ENCODE data around the gene DOCK4. TPM values are rescaled to one million over a fixed set of nuclear protein-coding genes. Genes with fewer than 3 reads are reported as not detected.

DOCK4 gene
- total RNA-seq, 2 experiments from 2014 or later, result 1.4 to 1.7 TPM

DNA sequence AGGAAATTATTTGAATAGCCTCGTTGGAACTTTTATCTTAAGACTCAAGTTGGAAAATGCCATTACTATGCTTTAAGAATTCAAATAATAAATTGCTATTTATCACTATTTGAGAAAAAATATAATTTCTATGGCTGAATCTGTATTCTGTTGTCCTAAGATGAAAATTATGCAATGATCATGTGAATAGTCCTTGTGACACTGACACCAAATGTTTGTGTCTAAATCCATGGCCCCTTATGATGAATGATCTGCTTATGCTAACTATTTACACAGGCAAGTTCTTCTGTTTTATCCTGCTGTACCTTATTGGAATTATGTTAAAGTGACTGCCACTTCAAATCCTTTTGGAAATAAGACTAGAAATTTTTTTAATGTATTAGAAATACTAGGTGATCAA lies 208.7 kb downstream of the DOCK4 start:
- ATAC-seq (ENCODE audit: low read depth), result no peak
- no peak for DNase-seq
- POLR2A ChIA-PET, result no interaction called here
- no peak overlapping the region for H3K4me3 Mint-ChIP-seq
- no peak overlapping the region for H3K27ac Mint-ChIP-seq
- H3K27me3 Mint-ChIP-seq, result peaks cover 5% of the 10 kb centered on the region
- H3K9me3 Mint-ChIP-seq, result no peaks in the 10 kb centered on the region
- no peaks in the 10 kb centered on the region for H3K36me3 Mint-ChIP-seq
- no peaks in the 10 kb centered on the region for H3K4me1 Mint-ChIP-seq

DNA sequence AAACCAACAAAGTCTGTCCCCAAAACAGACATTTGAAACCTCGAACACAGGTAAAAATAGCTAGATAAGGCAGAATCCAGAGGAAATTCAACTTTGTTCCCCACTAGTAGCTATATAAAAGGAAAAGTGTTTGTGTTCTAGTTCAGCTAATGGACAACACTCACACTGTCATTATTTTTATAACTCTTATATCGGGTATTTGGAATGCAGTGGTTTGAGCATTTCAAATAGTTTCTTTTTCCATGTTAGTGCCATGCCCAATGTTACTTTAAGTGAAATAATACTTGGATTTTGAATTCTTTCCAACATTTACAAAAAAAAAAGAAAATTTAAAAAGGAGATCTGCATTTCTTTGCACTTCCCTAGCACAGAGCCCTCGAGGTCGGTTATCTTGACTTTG lies 213.6 kb downstream of the DOCK4 start:
- POLR2A ChIA-PET, result no interaction called here
- Mint-ChIP-seq H3K36me3 (no peaks in the 10 kb centered on the region), H3K9me3 (no peaks in the 10 kb centered on the region), H3K27me3 (peaks cover 3% of the 10 kb centered on the region), H3K4me1 (no peaks in the 10 kb centered on the region), H3K4me3 (no peak overlapping the region), H3K27ac (no peak overlapping the region)
- ATAC-seq (ENCODE audit: low read depth), result no peak
- no peak for DNase-seq

DNA sequence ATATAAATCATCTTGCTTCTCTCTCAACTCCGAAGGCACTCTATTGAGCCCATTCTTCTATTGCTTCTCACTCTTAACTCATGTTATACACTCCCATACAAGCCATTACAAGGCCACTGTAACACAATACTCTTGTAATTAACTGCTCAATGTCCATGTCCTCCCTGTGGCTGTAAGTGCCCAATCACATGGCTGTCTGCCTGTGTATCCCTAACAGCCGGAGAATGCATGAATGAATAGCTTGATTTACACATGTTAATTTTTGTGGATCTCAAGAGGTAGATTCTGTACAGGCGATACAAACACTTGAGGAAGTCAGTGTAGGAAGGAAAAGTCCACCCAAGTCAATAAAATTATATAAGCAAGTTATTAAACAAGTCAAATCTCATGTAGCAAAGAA lies 215.6 kb downstream of the DOCK4 start:
- H3K27me3 Mint-ChIP-seq, result no peaks in the 10 kb centered on the region
- H3K4me1 Mint-ChIP-seq, result no peaks in the 10 kb centered on the region
- H3K27ac Mint-ChIP-seq, result no peak overlapping the region
- no peak overlapping the region for H3K4me3 Mint-ChIP-seq
- ATAC-seq (ENCODE audit: low read depth) (no peak), DNase-seq (no peak)
- no peaks in the 10 kb centered on the region for H3K36me3 Mint-ChIP-seq
- no peaks in the 10 kb centered on the region for H3K9me3 Mint-ChIP-seq
- POLR2A ChIA-PET, result no interaction called here

DNA sequence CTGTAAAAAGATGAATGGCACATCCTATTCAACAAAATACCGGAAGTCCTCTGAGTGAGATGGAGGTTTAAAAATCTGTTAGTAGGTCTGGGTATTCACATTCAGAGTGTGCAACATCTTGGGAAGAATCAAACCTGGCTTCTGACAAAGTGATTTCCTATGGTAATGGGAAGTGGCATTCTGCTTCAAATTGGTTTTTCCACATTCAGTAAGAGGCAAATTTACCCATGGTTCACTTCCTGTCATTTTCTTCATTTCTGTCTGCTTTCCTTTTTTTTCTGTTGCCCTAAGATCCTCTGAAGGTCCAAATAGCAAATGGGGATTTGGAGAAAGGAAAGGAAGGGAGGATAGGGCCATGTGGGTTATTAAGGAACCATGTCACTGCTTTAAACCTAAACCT lies 218.3 kb downstream of the DOCK4 start:
- Mint-ChIP-seq H3K27me3 (peaks cover 3% of the 10 kb centered on the region), H3K27ac (no peak overlapping the region), H3K4me1 (no peaks in the 10 kb centered on the region), H3K9me3 (no peaks in the 10 kb centered on the region), H3K4me3 (no peak overlapping the region), H3K36me3 (no peaks in the 10 kb centered on the region)
- ATAC-seq (ENCODE audit: low read depth) (no peak), DNase-seq (no peak)
- POLR2A ChIA-PET, result no interaction called here

DNA sequence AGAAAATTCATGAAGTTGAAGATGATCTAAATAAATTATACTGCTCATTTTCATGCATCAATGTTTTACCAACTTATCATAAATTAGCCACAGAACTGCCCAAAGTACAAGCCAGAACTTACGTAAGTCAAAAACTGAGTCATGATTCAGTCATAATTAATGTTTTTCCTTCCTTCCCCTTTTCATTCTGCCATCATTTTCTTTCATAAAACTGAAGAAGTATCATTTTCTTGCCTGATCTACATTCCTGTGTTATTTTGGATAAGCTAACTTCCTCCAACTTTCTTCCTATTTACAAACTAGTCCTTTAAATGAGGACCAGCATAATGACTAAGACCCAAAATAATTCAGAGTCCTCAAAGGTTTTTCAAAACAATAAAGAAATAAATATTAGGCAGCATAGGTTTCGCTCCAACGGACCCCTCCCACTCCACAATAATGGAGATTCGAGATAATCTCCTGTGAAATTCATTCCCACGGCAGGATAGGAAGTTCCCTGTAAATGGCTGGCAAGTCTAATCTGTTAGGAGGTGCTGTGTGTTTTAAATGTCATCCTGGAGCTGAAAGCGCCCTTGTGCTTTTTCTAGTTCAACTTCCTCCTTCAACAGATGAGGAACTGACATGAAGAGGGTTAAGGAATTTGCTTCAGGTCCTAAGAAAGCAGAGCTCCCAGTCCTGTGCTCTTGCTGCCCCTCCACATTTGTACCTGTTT lies 218.9 kb downstream of the DOCK4 start:
- no peak for DNase-seq
- Mint-ChIP-seq H3K9me3 (no peaks in the 10 kb centered on the region), H3K27ac (no peak overlapping the region), H3K36me3 (no peaks in the 10 kb centered on the region), H3K27me3 (peaks cover 3% of the 10 kb centered on the region), H3K4me3 (no peak overlapping the region), H3K4me1 (no peaks in the 10 kb centered on the region)
- POLR2A ChIA-PET, result no interaction called here
- ATAC-seq (ENCODE audit: low read depth), result no peak

DNA sequence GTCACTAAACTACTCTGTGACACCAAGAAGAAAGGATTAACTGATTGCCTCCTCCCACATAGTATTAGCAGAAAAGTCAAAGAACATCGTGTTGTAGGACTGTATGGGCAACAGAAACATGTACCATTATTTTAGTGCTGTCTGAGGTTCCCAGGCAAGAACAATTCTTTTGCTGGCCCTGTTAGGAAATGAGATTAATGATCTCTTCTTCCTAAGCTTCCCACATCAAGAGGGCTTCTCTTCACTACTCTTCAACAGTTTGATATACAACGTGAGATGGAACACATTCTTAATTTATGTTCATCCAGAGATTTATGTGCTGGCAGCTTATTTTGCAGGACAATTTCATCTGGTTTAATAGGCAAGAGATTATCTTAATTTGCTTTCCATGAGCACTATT lies 219.6 kb downstream of the DOCK4 start:
- Mint-ChIP-seq H3K4me1 (no peaks in the 10 kb centered on the region), H3K27me3 (peaks cover 3% of the 10 kb centered on the region), H3K36me3 (no peaks in the 10 kb centered on the region), H3K4me3 (no peak overlapping the region), H3K27ac (no peak overlapping the region), H3K9me3 (no peaks in the 10 kb centered on the region)
- ATAC-seq (ENCODE audit: low read depth) (no peak), DNase-seq (no peak)
- POLR2A ChIA-PET, result no interaction called here

DNA sequence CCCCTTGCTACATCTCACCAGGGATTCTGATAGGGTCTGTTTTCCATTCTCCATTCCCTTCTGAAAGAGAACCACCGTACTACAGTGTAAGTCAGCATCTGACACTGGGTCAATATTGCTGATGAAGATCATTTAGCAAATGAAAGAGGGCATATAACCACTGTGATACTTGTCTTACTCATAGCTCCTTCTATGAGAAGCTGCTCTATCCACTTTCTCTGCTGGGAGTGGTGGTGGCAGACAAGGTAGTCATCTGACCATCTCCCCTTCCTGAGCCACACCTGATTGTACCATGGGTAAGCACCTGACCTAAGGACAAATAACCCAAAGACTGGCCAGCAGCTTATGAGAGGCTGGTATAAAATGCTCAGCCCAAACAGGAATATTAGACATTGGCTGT lies 220.4 kb downstream of the DOCK4 start:
- DNase-seq, result no peak
- no peak for ATAC-seq (ENCODE audit: low read depth)
- H3K27ac Mint-ChIP-seq, result no peak overlapping the region
- no peaks in the 10 kb centered on the region for H3K4me1 Mint-ChIP-seq
- POLR2A ChIA-PET, result no interaction called here
- H3K27me3 Mint-ChIP-seq, result peaks cover 3% of the 10 kb centered on the region
- H3K9me3 Mint-ChIP-seq, result no peaks in the 10 kb centered on the region
- no peak overlapping the region for H3K4me3 Mint-ChIP-seq
- H3K36me3 Mint-ChIP-seq, result no peaks in the 10 kb centered on the region

DNA sequence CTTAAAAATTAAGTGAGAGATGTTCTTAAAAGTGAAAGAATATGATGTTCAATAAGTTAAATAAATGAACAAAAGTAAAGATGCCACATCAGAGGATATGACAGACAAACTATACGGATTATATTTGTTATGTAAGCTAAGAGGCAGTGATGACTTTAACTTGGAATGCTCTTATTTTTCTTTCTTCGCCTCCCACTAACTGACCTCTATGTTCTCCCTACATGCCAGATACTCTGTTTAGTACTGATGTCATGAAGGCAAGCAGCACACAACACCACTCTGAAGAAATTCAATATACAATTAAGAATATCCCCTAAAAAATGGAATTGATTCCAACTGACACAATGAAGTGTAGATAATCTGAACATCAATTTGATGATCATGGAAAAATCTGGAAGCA lies 223.4 kb downstream of the DOCK4 start:
- Mint-ChIP-seq H3K27me3 (peaks cover 3% of the 10 kb centered on the region), H3K27ac (no peak overlapping the region)
- ATAC-seq (ENCODE audit: low read depth), result no peak

DNA sequence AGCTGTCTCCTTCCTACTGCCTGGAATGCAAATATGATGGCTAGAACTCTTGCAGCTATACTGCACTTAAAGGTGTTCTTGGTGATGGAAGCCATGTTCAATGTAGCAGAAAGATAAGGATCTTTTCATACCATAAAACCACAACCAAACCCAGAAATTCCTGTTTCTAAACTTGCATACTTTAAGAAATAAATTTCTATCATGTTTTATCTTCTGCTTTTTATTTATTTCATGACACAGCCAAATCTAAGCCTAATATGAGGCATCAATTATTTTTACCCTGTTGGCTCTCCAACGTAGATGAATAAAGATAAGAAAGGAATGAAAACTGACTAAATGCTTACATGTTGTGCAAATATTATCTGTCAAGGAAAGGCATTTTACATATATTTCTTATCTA lies 224.1 kb downstream of the DOCK4 start:
- Mint-ChIP-seq H3K27ac (no peak overlapping the region), H3K4me3 (no peak overlapping the region), H3K9me3 (no peaks in the 10 kb centered on the region), H3K27me3 (peaks cover 3% of the 10 kb centered on the region), H3K4me1 (no peaks in the 10 kb centered on the region), H3K36me3 (no peaks in the 10 kb centered on the region)
- DNase-seq (no peak), ATAC-seq (ENCODE audit: low read depth) (no peak)
- POLR2A ChIA-PET, result no interaction called here

More for the DNA sequence above, 223.4 kb downstream of the DOCK4 start:
- no peak for DNase-seq
- Mint-ChIP-seq H3K4me3 (no peak overlapping the region), H3K4me1 (no peaks in the 10 kb centered on the region), H3K36me3 (no peaks in the 10 kb centered on the region), H3K9me3 (no peaks in the 10 kb centered on the region)
- POLR2A ChIA-PET, result no interaction called here

DNA sequence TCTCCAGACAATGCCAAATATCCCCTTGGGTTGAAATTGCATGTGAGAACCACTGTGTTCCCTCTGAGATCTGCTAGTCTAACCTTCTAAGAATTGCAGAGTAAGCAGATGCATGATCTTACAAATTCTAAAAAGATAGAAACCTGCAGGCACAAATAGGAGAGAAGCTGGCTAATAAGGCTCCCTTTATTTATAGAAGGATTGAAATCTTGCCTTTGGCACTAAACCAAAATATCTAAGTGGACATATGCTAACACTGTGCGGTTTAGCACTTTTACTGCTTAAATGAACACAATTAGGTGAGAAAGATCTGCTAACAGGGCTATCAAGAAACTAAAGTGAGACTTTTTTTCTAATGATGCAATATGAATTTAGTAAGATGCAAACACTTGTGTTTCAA lies 225.5 kb downstream of the DOCK4 start:
- no peak for DNase-seq
- H3K36me3 Mint-ChIP-seq, result no peaks in the 10 kb centered on the region
- H3K4me1 Mint-ChIP-seq, result no peaks in the 10 kb centered on the region
- H3K4me3 Mint-ChIP-seq, result no peak overlapping the region
- no peak for ATAC-seq (ENCODE audit: low read depth)
- H3K27ac Mint-ChIP-seq, result no peak overlapping the region
- peaks cover 3% of the 10 kb centered on the region for H3K27me3 Mint-ChIP-seq
- POLR2A ChIA-PET, result no interaction called here
- H3K9me3 Mint-ChIP-seq, result no peaks in the 10 kb centered on the region

DNA sequence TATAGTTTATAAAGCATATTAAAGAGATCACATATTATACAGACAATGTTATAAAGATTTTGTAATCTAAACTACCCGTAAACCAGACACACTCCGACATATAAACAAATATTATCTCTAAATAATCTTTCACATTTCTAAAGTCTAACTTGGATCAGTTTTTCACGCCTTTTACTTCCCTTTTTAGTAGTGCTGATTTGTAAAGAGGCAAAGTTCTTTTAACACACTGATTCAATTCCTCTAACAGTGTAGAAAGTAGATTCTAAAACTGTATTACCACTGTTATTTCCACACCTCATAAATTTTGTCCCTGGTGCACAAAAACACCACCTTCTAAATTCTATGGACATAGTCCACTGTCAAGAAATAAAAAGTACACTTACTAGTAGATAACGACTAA lies 230.9 kb downstream of the DOCK4 start:
- Mint-ChIP-seq H3K4me3 (no peak overlapping the region), H3K4me1 (no peaks in the 10 kb centered on the region), H3K27ac (no peak overlapping the region), H3K27me3 (no peaks in the 10 kb centered on the region), H3K36me3 (no peaks in the 10 kb centered on the region), H3K9me3 (no peaks in the 10 kb centered on the region)
- POLR2A ChIA-PET, result no interaction called here
- no peak for ATAC-seq (ENCODE audit: low read depth)
- DNase-seq, result no peak

DNA sequence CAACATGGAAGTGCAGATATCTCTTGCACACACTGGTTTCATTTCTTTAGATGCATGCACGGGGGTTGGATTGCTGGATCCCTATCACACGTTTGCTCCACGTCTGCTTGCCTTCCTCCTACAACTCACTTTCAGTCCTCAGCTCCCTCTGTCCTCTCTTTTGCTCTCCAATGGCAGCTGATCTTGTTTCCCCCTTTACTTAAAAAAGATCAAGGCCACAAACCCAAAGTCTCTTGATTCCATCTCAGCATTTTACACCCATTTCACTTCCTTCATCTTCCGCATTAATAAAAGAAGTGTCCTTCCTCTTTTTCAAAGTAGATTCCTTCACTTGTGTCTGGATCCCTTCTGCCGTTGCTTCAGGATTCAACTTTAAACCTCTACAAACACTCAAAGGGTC lies 245.2 kb downstream of the DOCK4 start:
- Mint-ChIP-seq H3K4me1 (no peaks in the 10 kb centered on the region), H3K4me3 (no peak overlapping the region), H3K36me3 (no peaks in the 10 kb centered on the region), H3K9me3 (no peaks in the 10 kb centered on the region), H3K27ac (no peak overlapping the region), H3K27me3 (peaks cover 4% of the 10 kb centered on the region)
- no peak for DNase-seq
- ATAC-seq (ENCODE audit: low read depth), result no peak
- POLR2A ChIA-PET, result no interaction called here

DNA sequence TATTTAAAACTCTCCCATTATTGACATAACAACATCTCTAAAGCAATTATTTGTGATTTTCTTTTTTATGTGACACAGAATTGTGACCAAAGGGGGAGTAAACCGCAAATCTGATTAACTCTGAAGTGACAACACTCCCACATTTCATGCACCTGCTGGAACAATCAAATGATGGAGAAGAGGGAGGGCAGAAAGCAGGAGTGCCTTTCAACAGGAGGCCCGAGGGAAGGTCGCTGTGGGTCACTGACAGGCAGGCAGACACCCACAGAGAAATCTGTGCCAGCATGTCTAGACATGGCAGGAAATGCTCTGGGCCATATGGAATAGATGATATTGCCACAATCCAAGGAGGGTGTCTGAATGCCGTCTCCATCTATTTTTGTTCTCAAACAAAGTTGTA lies 247.3 kb downstream of the DOCK4 start:
- no peaks in the 10 kb centered on the region for H3K36me3 Mint-ChIP-seq
- no peak for ATAC-seq (ENCODE audit: low read depth)
- H3K27ac Mint-ChIP-seq, result no peak overlapping the region
- no peak for DNase-seq
- H3K27me3 Mint-ChIP-seq, result peaks cover 4% of the 10 kb centered on the region
- H3K4me1 Mint-ChIP-seq, result no peaks in the 10 kb centered on the region
- H3K4me3 Mint-ChIP-seq, result no peak overlapping the region
- H3K9me3 Mint-ChIP-seq, result no peaks in the 10 kb centered on the region
- POLR2A ChIA-PET, result no interaction called here

DNA sequence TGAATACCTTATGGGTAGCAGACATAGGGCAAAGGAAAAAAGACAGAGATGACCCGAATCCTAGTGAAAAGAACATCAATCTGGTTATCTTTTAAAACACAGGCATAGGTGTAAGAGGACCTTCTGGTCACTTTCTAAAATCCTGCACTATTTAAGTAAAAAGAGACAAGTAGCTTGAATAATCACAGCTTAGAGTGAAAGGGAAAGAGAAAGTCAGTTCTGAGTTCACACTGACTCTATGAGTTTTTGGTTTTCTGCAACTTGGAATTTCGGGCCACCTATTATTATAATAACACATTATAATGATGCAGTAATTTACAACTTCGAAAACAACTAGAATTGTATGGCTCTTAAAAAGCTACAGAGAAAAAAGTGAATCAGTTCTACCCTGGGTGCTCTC lies 247.8 kb downstream of the DOCK4 start:
- POLR2A ChIA-PET, result no interaction called here
- peaks cover 4% of the 10 kb centered on the region for H3K27me3 Mint-ChIP-seq
- H3K4me1 Mint-ChIP-seq, result no peaks in the 10 kb centered on the region
- no peak for DNase-seq
- no peak overlapping the region for H3K27ac Mint-ChIP-seq
- no peaks in the 10 kb centered on the region for H3K9me3 Mint-ChIP-seq
- no peaks in the 10 kb centered on the region for H3K36me3 Mint-ChIP-seq
- H3K4me3 Mint-ChIP-seq, result no peak overlapping the region
- ATAC-seq (ENCODE audit: low read depth), result no peak

DNA sequence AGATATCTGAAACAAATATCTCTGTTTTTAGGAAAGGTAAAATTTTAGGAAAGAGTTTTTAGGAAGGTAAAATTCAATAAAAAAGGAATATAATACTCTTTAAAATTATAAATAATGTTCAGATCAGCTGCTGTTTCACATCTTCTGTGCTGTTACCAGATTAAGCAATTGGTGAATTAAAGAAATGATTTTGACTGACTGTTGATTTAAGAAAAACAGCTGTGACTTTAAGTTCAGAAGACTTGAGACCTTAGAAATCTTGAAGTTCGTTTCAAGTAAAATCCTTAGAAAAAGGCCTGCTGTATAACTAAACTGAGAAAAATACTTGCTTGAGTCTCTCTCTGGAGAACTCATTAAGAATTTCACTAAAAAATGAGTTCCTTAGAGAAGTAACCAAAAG lies 250.6 kb downstream of the DOCK4 start:
- H3K4me3 Mint-ChIP-seq, result no peak overlapping the region
- ATAC-seq (ENCODE audit: low read depth) (no peak), DNase-seq (no peak)
- no peak overlapping the region for H3K27ac Mint-ChIP-seq
- H3K27me3 Mint-ChIP-seq, result peaks cover 4% of the 10 kb centered on the region
- H3K4me1 Mint-ChIP-seq, result no peaks in the 10 kb centered on the region
- no peaks in the 10 kb centered on the region for H3K9me3 Mint-ChIP-seq
- no peaks in the 10 kb centered on the region for H3K36me3 Mint-ChIP-seq
- POLR2A ChIA-PET, result no interaction called here

Data from activated naive CD8-positive, alpha-beta T cell treated with anti-CD3 and anti-CD28 coated beads, Interleukin-2, amount 10 ng/mL, durations not matched to agents 7 days and 5 days (primary cell).